Stomach (tissue), 9 donors: ENCODE data around the gene STK11. TPM values are rescaled to one million over a fixed set of nuclear protein-coding genes. Genes with fewer than 3 reads are reported as not detected.

Source experiments
- DNase-seq, 2 donors: peaks; one replicate each; pipeline versions ENCODE4 v3.0.0 to v3.0.0-alpha.2; 2013 to 2019
- H3K27ac ChIP-seq, 5 donors: fragments of 200-600 bp in 4 of 5; sonication (generic) in 4 of 5; one replicate each; pipeline ENCODE4 v1.5.1; 2013 to 2019; ENCODE audit warnings: mild to moderate bottlenecking in 1 of 5, moderate library complexity in 1 of 5
- H3K27me3 ChIP-seq, 3 donors: fragments of 200-600 bp; sonication (generic); one replicate each; pipeline ENCODE4 v1.5.1; 2017 to 2019; ENCODE audit warnings: mixed run types in 1 of 3
- H3K36me3 ChIP-seq, 4 donors: fragments of 200-600 bp; sonication (generic); 1 replicate in 3 of 4; 2 replicates in 1 of 4; pipeline ENCODE4 v1.5.1; 2016 to 2019
- H3K4me1 ChIP-seq, 4 donors: fragments of 200-600 bp; sonication (generic); one replicate each; pipeline ENCODE4 v1.5.1; 2016 to 2019
- H3K4me3 ChIP-seq, 4 donors: fragments of 200-600 bp; sonication (generic) in 3 of 4; one replicate each; pipeline ENCODE4 v1.5.1; 2016 to 2019; ENCODE audit warnings: mild to moderate bottlenecking in 1 of 4
- H3K9me3 ChIP-seq, 4 donors: fragments of 200-600 bp; sonication (generic); one replicate each; pipeline ENCODE4 v1.5.1; 2016 to 2019
- CTCF ChIP-seq, 7 experiments: fragments of 450-650 bp in 4 of 7; fragments of 200-600 bp in 3 of 7; sonication (generic) in 3 of 7; IDR thresholded peaks; one replicate each; pipeline ENCODE4 v1.5.1; 2016 to 2019; ENCODE audit warnings: antibody characterized with exemption in 7 of 7, control low read depth in 2 of 7, mild to moderate bottlenecking in 1 of 7
- EP300 ChIP-seq: sonication (generic); formaldehyde crosslinking; IDR thresholded peaks from one replicate; pipeline ENCODE4 v1.6.1; 2017; ENCODE audit warnings: antibody characterized with exemption
- POLR2A ChIP-seq, 4 donors: fragments of 450-650 bp; IDR thresholded peaks; one replicate each; pipeline ENCODE4 v1.6.1; 2016; ENCODE audit warnings: antibody characterized with exemption in 4 of 4, control low read depth in 2 of 4, mild to moderate bottlenecking in 1 of 4, moderate library complexity in 1 of 4
- POLR2AphosphoS5 ChIP-seq, 3 donors: sonication (generic); formaldehyde crosslinking; IDR thresholded peaks; one replicate each; pipeline ENCODE4 v1.6.1; 2016; ENCODE audit warnings: antibody characterized with exemption in 3 of 3
- WGBS, 5 donors: extraction: QIAGEN DNeasy Blood & Tissue Kit in 3 of 5; methylation state at CpG; one replicate each; pipeline versions ENCODE4 v1.1.5 to v1.1.7; 2013 to 2018; 5-methylcytosine and 5-hydroxymethylcytosine counted together
- intact Hi-C: fragments of 100-400 bp; cut with DNase I; formaldehyde crosslinking; loops from one replicate; pipeline ENCODE4 v1.15.1; 2023; ENCODE audit warnings: low total_unique reads
- polyA plus RNA-seq, 3 donors: library from polyadenylated mRNA; stranded (reverse); fragments of 200-250 nt; gene quantifications; one replicate each; pipeline ENCODE4 v1.2.3, GENCODE V29; 2013
- total RNA-seq, 5 donors: library from RNA; depleted of rRNA; stranded (reverse); fragments of >200 nt; gene quantifications; one replicate each; pipeline versions ENCODE4 v1.1.0 to v1.2.3, GENCODE V29; 2014 to 2016
- donor health status: healthy with polysubstance abuse.
- donor health status: Bipolar disorder and iron deficiency.
- donor health status: healthy.

STK11 gene
- total and polyA plus RNA-seq, 8 donors, result 43.1 to 368 (median 63.1) TPM

- H3K36me3 ChIP-seq, result peaks cover 44 to 47% (median 44%) of the 10 kb centered on the region in 4 donors
- 33 to 59% (median 47%) methylated on average over 31 to 37 of the region's 37 CpGs for WGBS, 5 donors
- peak overlapping the region; percentile 13 to 100 (median 97) for H3K27ac ChIP-seq
- peak overlapping the region; percentile 62 to 88 (median 82) for H3K4me3 ChIP-seq
- no peaks in the 10 kb centered on the region for H3K27me3 ChIP-seq
- no peaks in the 10 kb centered on the region for H3K9me3 ChIP-seq
- intact Hi-C loops, result no loop called here
- peaks cover 81 to 90% (median 85%) of the 10 kb centered on the region in 4 donors for H3K4me1 ChIP-seq
- TF ChIP-seq CTCF (IDR thresholded peaks at IDR 0.05), result no peak
- no peak for TF ChIP-seq POLR2A (IDR thresholded peaks at IDR 0.05)
- no peak for TF ChIP-seq EP300
- TF ChIP-seq POLR2AphosphoS5 (IDR thresholded peaks at IDR 0.05), result no peak
- peak in 1 of 2 donors; percentile 23 for DNase-seq
Measured at GRCh38 chr19:1271528-1272422, 66.2 kb downstream of the STK11 start.

- WGBS, 5 donors, result 63 to 67% (median 66%) methylated on average over 33 of the region's 33 CpGs
- Histone ChIP-seq H3K4me1 (peaks cover 74 to 86% (median 83%) of the 10 kb centered on the region in 4 donors), H3K4me3 (peak overlapping the region in 3 of 4 donors; percentile 62 to 88 (median 80)), H3K27ac (peak overlapping the region in 4 of 5 donors; percentile 92 to 100 (median 98)), H3K36me3 (peaks cover 44 to 56% (median 51%) of the 10 kb centered on the region in 4 donors), H3K9me3 (no peaks in the 10 kb centered on the region), H3K27me3 (no peaks in the 10 kb centered on the region)
- intact Hi-C loops, result no loop called here
- no peak for DNase-seq
- no peak for TF ChIP-seq CTCF (IDR thresholded peaks at IDR 0.05)
Measured at GRCh38 chr19:1272423-1273262, 67.1 kb downstream of the STK11 start.

GRCh38 chr19:1273263-1274041 is 67.9 kb downstream of the STK11 start:
- peak overlapping the region in 4 of 5 donors; percentile 97 to 100 (median 98) for H3K27ac ChIP-seq
- no peak for TF ChIP-seq EP300
- peak in 1 of 3 donors; percentile 12 for TF ChIP-seq POLR2AphosphoS5 (IDR thresholded peaks at IDR 0.05)
- no peaks in the 10 kb centered on the region for H3K9me3 ChIP-seq
- H3K27me3 ChIP-seq, result no peaks in the 10 kb centered on the region
- WGBS, 5 donors, result 61 to 78% (median 73%) methylated on average over 23 to 25 of the region's 25 CpGs
- H3K36me3 ChIP-seq, result peaks cover 48 to 64% (median 57%) of the 10 kb centered on the region in 4 donors
- intact Hi-C loops, result no loop called here
- H3K4me1 ChIP-seq, result peaks cover 65 to 83% (median 76%) of the 10 kb centered on the region in 4 donors
- peak overlapping the region in 2 of 4 donors; percentile 66 to 88 for H3K4me3 ChIP-seq
- DNase-seq, result no peak

- Histone ChIP-seq H3K27me3 (no peaks in the 10 kb centered on the region), H3K4me1 (peaks cover 61 to 79% (median 72%) of the 10 kb centered on the region in 4 donors), H3K9me3 (no peaks in the 10 kb centered on the region), H3K4me3 (peak overlapping the region; percentile 66 to 76 (median 68)), H3K27ac (peak overlapping the region; percentile 97 to 100 (median 99)), H3K36me3 (peaks cover 56 to 72% (median 65%) of the 10 kb centered on the region in 4 donors)
- intact Hi-C loops, result no loop called here
- 59 to 83% (median 63%) methylated on average over 31 to 46 of the region's 46 CpGs for WGBS, 5 donors
- TF ChIP-seq CTCF (IDR thresholded peaks at IDR 0.05) (no peak), POLR2A (IDR thresholded peaks at IDR 0.05) (no peak), POLR2AphosphoS5 (IDR thresholded peaks at IDR 0.05) (no peak), EP300 (no peak)
- peak in 1 of 2 donors; percentile 53 for DNase-seq
Measured at GRCh38 chr19:1274081-1274851, 68.7 kb downstream of the STK11 start.
